ENCODE measurements around the gene CDC45. TPM values are rescaled to one million over a fixed set of nuclear protein-coding genes. Genes with fewer than 3 reads are reported as not detected.
"Not testable (repeated sequence)": the region's sequence is repeated elsewhere in the genome, so short reads cannot be mapped to it uniquely, and the experiment has no call there.

Gene CDC45, protein sequence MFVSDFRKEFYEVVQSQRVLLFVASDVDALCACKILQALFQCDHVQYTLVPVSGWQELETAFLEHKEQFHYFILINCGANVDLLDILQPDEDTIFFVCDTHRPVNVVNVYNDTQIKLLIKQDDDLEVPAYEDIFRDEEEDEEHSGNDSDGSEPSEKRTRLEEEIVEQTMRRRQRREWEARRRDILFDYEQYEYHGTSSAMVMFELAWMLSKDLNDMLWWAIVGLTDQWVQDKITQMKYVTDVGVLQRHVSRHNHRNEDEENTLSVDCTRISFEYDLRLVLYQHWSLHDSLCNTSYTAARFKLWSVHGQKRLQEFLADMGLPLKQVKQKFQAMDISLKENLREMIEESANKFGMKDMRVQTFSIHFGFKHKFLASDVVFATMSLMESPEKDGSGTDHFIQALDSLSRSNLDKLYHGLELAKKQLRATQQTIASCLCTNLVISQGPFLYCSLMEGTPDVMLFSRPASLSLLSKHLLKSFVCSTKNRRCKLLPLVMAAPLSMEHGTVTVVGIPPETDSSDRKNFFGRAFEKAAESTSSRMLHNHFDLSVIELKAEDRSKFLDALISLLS
- 30.0 TPM for polyA plus RNA-seq (2013, experiment 1 of 2)
- 28.1 TPM for polyA plus RNA-seq (2013, experiment 2 of 2)

DNA sequence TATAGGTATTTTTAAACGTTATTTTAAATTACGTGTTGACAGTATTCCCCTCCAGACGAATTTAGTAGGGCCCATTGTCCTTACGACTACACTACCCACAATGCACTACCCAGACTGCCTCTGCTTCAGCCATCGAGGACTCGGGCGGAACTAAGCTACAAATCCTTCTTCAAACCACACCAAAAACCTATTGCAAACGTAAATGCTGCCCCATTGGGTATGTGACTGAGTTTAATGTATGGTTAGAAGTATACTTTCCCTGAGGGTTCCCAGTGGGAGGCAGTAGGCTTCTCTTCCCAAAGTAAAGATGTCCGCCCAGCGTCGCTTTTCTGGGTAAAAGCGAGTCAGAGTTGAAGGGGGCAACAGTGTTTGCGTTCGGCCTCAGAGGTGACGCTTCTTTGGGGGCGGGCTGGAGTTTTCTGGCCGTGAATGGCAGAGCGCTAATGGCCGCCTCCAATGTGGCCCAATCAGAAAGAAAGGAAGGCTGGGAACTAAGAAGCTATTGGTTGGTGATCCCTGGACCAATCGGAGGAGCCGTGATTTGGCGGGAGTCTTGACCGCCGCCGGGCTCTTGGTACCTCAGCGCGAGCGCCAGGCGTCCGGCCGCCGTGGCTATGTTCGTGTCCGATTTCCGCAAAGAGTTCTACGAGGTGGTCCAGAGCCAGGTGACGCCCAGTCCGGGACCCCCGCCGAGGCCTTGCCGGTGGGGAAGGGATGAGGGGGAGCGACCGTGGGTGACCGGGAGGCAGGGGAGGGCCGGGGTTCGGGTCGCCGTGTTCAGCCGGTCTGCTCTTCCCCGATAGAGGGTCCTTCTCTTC is at the start of gene CDC45:
TSS of gene CDC45 (plus strand) at position 566 of the 818 bp plus-strand sequence. CDS start at position 615, 49 bp downstream.
- peak within 1 kb of the TSS; percentile 62 for H3K4me3 ChIP-seq (ENCODE audit: low read length)
- peaks cover 16% of the 10 kb centered on the region; the same call in 1 of the 2 replicates for H3K4me1 ChIP-seq (ENCODE audit: insufficient read depth, low read length)
- H3K27ac ChIP-seq (ENCODE audit: low read depth, low read length), result peak within 1 kb of the TSS; percentile 91
- peak within 1 kb of the TSS; percentile 93 for H3K9ac ChIP-seq (ENCODE audit: low read depth, low read length)
- H3K36me3 ChIP-seq (ENCODE audit: insufficient read depth, low read length), result peaks cover 44% of the 10 kb centered on the region
- no peaks in the 10 kb centered on the region for H3K27me3 ChIP-seq (ENCODE audit: insufficient read depth, low read length)
- H3K9me3 ChIP-seq (ENCODE audit: insufficient read depth, low read depth, low read length), result no peaks in the 10 kb centered on the region
- WGBS, result under 1% methylated on average over 50 of the region's 50 CpGs

DNA sequence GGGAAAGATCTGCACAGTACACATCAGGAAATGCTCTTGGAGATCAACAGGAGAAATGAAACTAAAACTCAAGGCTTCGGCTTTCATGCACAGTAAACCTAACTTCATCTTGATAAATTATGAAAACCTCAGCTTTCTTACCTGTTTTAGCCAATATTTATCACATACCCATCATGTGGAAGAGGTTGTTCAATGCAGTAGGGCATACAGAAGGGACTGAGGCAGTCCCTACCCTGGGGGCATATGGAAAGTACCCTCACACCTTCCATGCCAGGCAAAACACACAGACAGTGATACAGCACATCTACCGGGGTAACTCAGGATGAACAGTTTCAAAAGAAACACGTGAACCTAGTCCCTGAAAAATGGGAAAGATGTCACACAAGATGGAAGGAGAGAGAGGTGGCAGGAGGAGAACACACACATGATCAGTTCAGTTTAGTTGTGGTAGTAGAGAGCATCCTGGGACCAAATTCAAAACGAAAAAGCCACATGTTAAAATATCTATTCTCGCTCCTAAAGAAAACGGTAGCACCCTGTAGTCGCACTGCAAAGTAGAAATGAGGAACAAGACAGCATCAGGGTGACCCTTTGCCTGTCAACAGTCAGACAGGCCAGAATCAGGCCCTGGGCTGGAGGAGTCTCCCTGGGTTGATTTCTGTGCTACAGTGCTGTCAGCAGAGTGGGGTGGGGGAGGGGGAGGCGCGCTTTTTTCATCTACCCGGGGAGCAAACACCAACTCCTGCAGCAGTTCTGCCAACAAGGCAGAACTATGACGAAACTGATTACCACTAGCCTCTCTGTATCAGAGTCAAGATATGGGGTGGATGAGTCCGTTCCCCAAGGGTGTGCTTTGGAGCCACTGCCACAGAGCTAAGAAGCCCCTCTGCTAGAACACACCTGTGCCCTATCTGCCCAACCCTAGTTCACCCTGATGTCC is 49.5 kb upstream of the CDC45 start:
- peak overlapping the region; percentile 85 for H3K9ac ChIP-seq (ENCODE audit: low read depth, low read length)
- H3K27me3 ChIP-seq (ENCODE audit: insufficient read depth, low read length), result no peaks in the 10 kb centered on the region
- peak overlapping the region; percentile 98 for H3K4me3 ChIP-seq (ENCODE audit: low read length)
- peaks cover 23% of the 10 kb centered on the region for H3K36me3 ChIP-seq (ENCODE audit: insufficient read depth, low read length)
- peak overlapping the region; percentile 75; the same call in 1 of the 2 replicates for H3K27ac ChIP-seq (ENCODE audit: low read depth, low read length)
- no peaks in the 10 kb centered on the region; the same call in 1 of the 2 replicates for H3K4me1 ChIP-seq (ENCODE audit: insufficient read depth, low read length)
- no peaks in the 10 kb centered on the region for H3K9me3 ChIP-seq (ENCODE audit: insufficient read depth, low read depth, low read length)
- WGBS, result 38% methylated on average over 12 of the region's 12 CpGs

DNA sequence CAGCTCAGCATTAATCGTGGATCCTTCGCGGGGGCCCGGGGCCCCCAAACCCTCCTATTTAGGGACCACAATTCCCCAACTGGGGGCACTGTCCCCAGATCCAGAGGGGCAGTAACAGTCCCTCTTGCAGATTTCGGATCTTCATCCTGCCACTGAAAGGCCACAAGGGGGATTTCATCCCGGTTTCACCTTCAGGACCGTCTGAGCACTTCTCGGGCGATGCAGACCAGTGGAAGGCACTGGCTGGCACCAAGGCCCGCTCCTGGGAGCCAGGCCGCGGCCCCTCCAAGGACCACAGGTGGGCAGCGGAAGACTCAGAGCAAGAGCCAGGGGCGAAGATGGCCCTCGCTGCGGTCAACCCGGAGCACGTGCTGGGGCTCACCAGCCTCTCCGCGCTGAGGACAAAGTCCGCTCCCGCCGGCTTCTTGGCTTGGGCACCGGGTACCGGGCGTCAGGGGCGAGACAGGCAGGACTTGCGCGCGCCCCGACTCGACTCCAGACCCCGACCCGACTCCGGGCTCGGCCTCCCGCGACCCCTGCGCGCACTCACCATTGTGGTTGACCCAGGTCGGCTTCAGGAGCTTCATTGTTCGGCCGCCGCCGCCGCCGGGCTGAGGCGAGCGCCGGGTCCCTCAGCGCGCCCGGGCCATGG is 48.7 kb upstream of the CDC45 start:
- no peaks in the 10 kb centered on the region for H3K9me3 ChIP-seq (ENCODE audit: insufficient read depth, low read depth, low read length)
- peak overlapping the region; percentile 98 for H3K4me3 ChIP-seq (ENCODE audit: low read length)
- under 1% methylated on average over 53 of the region's 53 CpGs for WGBS
- H3K27me3 ChIP-seq (ENCODE audit: insufficient read depth, low read length), result no peaks in the 10 kb centered on the region
- H3K36me3 ChIP-seq (ENCODE audit: insufficient read depth, low read length), result peaks cover 29% of the 10 kb centered on the region
- peak overlapping the region; percentile 75 for H3K27ac ChIP-seq (ENCODE audit: low read depth, low read length)
- H3K4me1 ChIP-seq (ENCODE audit: insufficient read depth, low read length), result no peaks in the 10 kb centered on the region; the same call in 1 of the 2 replicates
- H3K9ac ChIP-seq (ENCODE audit: low read depth, low read length), result peak overlapping the region; percentile 85

DNA sequence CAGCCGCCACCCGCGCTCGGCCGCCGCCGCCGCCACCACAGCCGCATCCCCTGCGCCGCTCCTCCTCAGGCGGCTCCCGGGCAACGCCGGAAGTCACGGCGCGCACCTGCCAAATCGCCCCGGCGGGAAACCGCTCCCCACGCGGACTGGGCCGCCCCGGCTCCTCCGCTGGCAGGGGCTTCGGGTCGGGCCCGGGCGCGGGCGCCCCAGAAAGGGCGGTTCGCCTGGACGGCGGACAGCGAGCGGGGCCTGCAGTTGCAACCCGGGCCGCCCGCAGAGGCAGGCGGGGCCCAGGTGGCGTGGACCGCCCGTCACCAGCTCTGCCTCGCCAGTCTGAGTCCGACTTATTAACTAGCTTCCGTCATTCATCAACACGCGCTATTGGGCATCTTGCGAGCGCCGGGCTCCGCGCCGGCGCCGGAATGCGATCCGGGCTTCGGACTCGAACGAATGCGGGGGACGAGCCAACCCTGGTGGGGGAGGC is 48.0 kb upstream of the CDC45 start, which contains the start of gene HIRA:
TSS of gene HIRA (minus strand) at position 85 of the 484 bp plus-strand sequence. CDS start 257 bp downstream, outside the sequence.
- Histone ChIP-seq H3K27me3 (ENCODE audit: insufficient read depth, low read length) (no peaks in the 10 kb centered on the region), H3K9ac (ENCODE audit: low read depth, low read length) (peak within 1 kb of the TSS; percentile 95), H3K4me1 (ENCODE audit: insufficient read depth, low read length) (no peaks in the 10 kb centered on the region; the same call in 1 of the 2 replicates), H3K36me3 (ENCODE audit: insufficient read depth, low read length) (peaks cover 31% of the 10 kb centered on the region), H3K9me3 (ENCODE audit: insufficient read depth, low read depth, low read length) (no peaks in the 10 kb centered on the region), H3K4me3 (ENCODE audit: low read length) (peak within 1 kb of the TSS; percentile 98), H3K27ac (ENCODE audit: low read depth, low read length) (peak within 1 kb of the TSS; percentile 90)
- WGBS, result under 1% methylated on average over 66 of the region's 66 CpGs

DNA sequence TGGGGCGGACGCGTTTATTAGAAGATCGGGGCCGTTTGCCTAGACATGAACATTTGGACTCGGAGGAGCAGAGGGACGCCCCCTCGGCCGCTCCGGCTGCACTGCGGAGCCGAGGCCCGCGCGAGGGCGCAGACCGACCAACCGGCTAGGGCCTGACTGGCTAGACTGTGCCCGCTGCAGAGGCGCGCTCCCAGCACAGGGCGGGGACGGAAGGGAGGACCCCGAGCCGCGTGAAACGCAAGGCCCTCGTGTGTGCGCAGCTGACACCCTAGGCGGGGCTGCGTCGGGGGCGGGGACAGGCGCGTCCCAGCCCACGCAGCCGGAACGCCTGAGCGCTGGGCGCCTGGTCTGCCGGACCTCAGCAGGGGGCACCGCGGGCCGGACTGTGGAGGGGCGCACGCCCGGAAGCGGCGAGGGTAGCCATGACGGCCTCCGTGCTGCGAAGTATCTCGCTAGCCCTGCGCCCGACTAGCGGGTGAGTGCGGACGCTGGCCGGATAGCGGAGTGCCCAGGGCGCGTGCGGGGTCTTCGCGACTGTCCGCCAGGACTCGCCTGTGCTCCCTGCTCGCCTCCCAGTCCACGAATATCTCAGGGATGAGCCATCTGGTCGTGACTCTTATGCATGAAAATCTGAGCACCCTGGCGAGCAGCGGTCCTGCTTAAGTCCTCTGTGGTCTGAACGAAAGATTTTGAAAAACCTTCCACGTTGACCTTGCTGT is 47.4 kb upstream of the CDC45 start, which contains the start of gene MRPL40:
TSS of gene MRPL40 (plus strand) at position 413 of the 719 bp plus-strand sequence. CDS start at position 423, 10 bp downstream.
- Histone ChIP-seq H3K27ac (ENCODE audit: low read depth, low read length) (peak within 1 kb of the TSS; percentile 90), H3K9me3 (ENCODE audit: insufficient read depth, low read depth, low read length) (no peaks in the 10 kb centered on the region), H3K9ac (ENCODE audit: low read depth, low read length) (peak within 1 kb of the TSS; percentile 95), H3K27me3 (ENCODE audit: insufficient read depth, low read length) (no peaks in the 10 kb centered on the region), H3K4me3 (ENCODE audit: low read length) (peak within 1 kb of the TSS; percentile 98), H3K36me3 (ENCODE audit: insufficient read depth, low read length) (peaks cover 36% of the 10 kb centered on the region), H3K4me1 (ENCODE audit: insufficient read depth, low read length) (no peaks in the 10 kb centered on the region; the same call in 1 of the 2 replicates)
- under 1% methylated on average over 74 of the region's 74 CpGs for WGBS

DNA sequence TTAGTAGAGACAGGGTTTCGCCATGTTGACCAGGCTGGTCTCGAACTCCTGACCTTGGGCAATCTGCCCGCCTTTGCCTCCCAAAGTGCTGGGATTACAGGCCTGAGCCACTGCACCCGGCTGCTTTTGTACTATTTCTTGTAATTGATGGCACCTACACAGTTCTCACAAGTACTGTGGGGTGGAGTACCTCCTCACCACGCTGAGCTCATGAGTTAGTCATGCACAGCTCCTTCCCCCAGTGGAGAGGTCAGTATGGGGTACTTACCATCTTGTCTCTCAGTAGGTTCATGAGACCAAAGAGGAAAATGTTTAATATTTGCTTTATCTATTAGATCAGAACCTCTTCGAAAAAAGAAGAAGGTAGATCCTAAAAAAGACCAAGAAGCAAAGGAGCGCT is 45.3 kb upstream of the CDC45 start:
- no peaks in the 10 kb centered on the region for H3K27me3 ChIP-seq (ENCODE audit: insufficient read depth, low read length)
- no peak overlapping the region for H3K9ac ChIP-seq (ENCODE audit: low read depth, low read length)
- WGBS, result 98% methylated on average over 7 of the region's 7 CpGs
- H3K27ac ChIP-seq (ENCODE audit: low read depth, low read length), result no peak overlapping the region
- no peak overlapping the region for H3K4me3 ChIP-seq (ENCODE audit: low read length)
- no peaks in the 10 kb centered on the region for H3K9me3 ChIP-seq (ENCODE audit: insufficient read depth, low read depth, low read length)
- H3K4me1 ChIP-seq (ENCODE audit: insufficient read depth, low read length), result no peaks in the 10 kb centered on the region; the same call in 1 of the 2 replicates
- peaks cover 27% of the 10 kb centered on the region for H3K36me3 ChIP-seq (ENCODE audit: insufficient read depth, low read length)

DNA sequence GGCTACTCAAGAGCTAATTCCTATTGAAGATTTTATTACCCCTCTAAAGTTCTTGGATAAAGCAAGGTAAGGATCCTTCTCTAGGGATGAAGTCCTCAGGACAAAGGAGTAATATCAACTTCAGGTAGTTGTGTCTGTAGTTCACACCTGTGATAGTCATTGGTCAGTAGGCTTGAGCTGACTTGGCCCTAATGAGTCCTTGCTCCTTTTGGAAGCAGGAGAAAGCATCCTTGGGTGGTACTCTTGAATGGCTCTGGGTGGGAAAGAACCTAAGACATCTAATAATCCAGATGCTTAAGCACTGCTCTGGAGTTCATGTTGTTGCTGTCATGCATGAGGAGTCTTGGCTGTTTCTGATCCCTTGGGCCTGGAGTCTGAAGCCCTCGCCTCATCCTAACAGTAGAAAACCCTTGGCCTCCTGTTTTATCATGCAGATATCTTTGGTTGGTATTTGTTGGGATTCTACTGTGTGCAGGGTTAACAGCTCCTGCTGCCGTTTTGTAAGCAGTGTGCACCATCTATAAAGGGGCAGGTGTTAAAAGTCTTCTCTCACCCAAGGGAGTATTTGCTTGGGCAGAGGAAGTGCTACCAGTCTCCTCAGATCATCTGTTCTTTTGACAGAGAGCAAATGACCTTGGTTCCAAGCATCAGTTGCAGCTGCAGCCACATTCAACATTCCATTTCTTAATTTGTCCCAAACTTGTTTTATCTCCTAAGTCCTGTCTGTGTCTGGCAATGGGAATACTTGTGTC is 44.7 kb upstream of the CDC45 start:
- Histone ChIP-seq H3K27me3 (ENCODE audit: insufficient read depth, low read length) (no peaks in the 10 kb centered on the region), H3K9me3 (ENCODE audit: insufficient read depth, low read depth, low read length) (no peaks in the 10 kb centered on the region), H3K27ac (ENCODE audit: low read depth, low read length) (no peak overlapping the region), H3K9ac (ENCODE audit: low read depth, low read length) (no peak overlapping the region), H3K4me1 (ENCODE audit: insufficient read depth, low read length) (no peaks in the 10 kb centered on the region; the same call in 1 of the 2 replicates), H3K4me3 (ENCODE audit: low read length) (no peak overlapping the region), H3K36me3 (ENCODE audit: insufficient read depth, low read length) (peaks cover 27% of the 10 kb centered on the region)
- WGBS, result 88% methylated on average over 2 of the region's 2 CpGs

DNA sequence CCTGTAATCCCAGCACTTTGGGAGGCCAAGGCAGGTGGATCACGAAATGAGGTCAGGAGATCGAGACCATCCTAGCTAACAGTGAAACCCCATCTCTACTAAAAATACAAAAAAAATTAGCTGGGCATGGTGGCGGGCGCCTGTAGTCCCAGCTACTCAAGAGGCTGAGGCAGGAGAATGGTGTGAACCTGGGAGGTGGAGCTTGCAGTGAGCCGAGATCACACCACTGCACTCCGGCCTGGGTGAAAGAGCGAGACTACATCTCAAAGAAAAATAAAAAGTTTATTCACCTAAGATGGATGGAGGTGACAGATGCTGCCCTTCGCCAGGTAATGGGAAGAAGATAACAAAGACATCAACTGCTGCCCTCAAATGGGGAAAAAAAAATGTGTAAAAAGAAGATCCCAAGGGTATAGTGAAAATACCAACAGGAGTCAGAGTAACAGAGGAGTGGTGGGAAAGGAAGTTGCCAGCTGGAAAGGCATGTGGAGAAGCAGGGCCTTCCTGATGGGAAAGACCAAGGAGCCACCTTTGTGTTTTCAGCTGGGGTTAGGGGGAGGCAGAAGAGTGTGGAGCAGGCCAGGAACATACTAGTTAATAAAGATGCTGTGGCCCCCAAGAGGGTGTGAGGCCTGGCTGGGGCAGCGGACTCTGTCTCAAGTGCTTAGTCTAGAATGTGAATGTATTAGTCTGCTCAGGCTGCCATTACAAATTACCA is 43.1 kb upstream of the CDC45 start:
- H3K4me3 ChIP-seq (ENCODE audit: low read length); H3K27ac ChIP-seq (ENCODE audit: low read depth, low read length); H3K9me3 ChIP-seq (ENCODE audit: insufficient read depth, low read depth, low read length); H3K27me3 ChIP-seq (ENCODE audit: insufficient read depth, low read length); H3K4me1 ChIP-seq (ENCODE audit: insufficient read depth, low read length); H3K9ac ChIP-seq (ENCODE audit: low read depth, low read length): not testable (repeated sequence)
- WGBS, result 94% methylated on average over 6 of the region's 9 CpGs
- peaks cover 28% of the 10 kb centered on the region for H3K36me3 ChIP-seq (ENCODE audit: insufficient read depth, low read length)
